NT2/D1 (cell line): Measurements from ENCODE around the gene POLR3A.

ENCODE experiments used
- SUZ12 ChIP-seq: IDR thresholded peaks from 2 replicates; pipeline ENCODE4 v1.6.1; 2011; ENCODE audit not compliant: insufficient read length, insufficient read depth; ENCODE audit errors: extremely low read depth
- YY1 ChIP-seq: IDR thresholded peaks from 2 replicates; pipeline ENCODE4 v1.6.1; 2011; ENCODE audit not compliant: insufficient read length, insufficient read depth
- ZNF274 ChIP-seq: IDR thresholded peaks from 2 replicates; pipeline ENCODE4 v1.6.1; 2011; ENCODE audit warnings: mild to moderate bottlenecking, low read depth, low read length

DNA sequence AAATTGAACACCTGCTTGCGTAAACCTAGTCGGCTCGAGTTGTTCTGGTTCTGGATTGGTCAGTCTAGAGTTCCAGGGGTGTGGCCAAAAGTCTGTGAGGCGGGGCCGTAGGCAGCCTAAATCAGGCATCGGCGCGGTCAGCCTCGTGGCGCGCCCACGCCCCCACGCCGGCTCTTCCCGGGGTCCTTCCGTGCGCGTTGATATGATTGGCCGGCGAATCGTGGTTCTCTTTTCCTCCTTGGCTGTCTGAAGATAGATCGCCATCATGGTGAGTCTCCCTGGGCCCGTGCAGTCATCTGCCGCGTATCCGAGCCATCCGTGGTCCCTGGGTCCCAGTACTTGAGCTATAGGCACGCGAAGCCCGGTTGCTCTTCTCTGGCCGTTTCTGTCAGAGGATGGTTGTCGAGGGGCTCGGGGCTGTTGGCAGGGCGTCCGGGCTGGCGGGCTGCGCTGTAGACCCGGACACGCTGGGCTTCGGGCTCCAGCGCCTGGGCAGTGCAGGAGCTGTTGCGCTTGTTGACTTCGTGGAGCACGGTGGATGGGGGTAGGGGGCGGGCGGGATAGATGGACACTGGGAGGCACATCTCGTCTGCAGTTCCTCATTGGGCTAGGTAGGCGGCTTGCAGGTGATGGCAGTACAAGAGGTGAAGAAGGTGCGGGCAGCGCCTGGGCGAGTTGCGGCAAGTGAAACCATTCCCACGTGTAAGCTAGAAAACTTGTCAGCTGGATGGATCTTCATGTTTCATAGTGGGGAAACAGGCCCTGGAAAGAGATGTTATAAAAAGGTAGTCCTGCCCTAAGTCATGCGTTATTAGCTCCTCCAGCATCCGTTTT, 4.5 kb upstream of the POLR3A start, which contains the start of gene RPS24:
- TF ChIP-seq ZNF274 (no peak), YY1 (peak; percentile 46), SUZ12 (no peak)
